ENCODE results near the gene PALLD.

DNA sequence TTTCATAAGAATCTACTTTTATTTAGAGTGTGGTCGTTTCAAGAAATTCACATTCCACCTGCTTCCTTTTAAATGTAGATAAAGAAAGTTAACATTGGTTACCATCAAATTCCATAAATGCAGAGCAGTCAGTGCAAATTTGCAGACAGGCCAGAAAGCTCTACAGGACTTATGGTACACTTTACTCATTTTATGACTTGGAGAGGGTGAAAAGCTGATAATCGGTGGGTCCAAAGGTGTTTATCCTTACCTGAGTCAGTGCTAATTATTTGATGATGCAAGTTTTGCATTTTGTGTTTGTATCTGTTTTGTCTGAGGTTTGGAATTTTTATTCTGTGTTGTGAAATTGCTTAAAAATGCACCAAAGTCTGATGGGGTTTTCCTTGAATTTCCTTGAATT lies 193.3 kb downstream of the PALLD start:
- no peak for TF ChIP-seq POLR2A (IDR thresholded peaks at IDR 0.05)
- TF ChIP-seq EP300 (IDR thresholded peaks at IDR 0.05) = no peak
- TF ChIP-seq, protein P1, sequence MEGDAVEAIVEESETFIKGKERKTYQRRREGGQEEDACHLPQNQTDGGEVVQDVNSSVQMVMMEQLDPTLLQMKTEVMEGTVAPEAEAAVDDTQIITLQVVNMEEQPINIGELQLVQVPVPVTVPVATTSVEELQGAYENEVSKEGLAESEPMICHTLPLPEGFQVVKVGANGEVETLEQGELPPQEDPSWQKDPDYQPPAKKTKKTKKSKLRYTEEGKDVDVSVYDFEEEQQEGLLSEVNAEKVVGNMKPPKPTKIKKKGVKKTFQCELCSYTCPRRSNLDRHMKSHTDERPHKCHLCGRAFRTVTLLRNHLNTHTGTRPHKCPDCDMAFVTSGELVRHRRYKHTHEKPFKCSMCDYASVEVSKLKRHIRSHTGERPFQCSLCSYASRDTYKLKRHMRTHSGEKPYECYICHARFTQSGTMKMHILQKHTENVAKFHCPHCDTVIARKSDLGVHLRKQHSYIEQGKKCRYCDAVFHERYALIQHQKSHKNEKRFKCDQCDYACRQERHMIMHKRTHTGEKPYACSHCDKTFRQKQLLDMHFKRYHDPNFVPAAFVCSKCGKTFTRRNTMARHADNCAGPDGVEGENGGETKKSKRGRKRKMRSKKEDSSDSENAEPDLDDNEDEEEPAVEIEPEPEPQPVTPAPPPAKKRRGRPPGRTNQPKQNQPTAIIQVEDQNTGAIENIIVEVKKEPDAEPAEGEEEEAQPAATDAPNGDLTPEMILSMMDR (IDR thresholded peaks at IDR 0.05) = no peak

Measured in gastroesophageal sphincter (tissue), 3 donors.